ENCODE results near the gene HTRA2. TPM values are rescaled to one million over a fixed set of nuclear protein-coding genes. Genes with fewer than 3 reads are reported as not detected.

HTRA2 gene
- total and polyA plus RNA-seq, 2 experiments from 2014 or later, result 34.0 to 35.2 TPM

GRCh38 chr2:74576211-74576862 lies 46.6 kb downstream of the HTRA2 start:
- peak overlapping the region; percentile 19; the same call in 1 of the 2 replicates for H2AFZ ChIP-seq
- H3K4me3 ChIP-seq, result peak overlapping the region; percentile 7; the same call in 1 of the 2 replicates
- H3K9ac ChIP-seq, result peak overlapping the region; percentile 35; the same call in 1 of the 2 replicates
- no peaks in the 10 kb centered on the region for H3K27me3 ChIP-seq (replicated peaks; ENCODE audit: insufficient read depth)
- no peaks in the 10 kb centered on the region for H3K79me2 ChIP-seq (ENCODE audit: insufficient read depth)
- H4K20me1 ChIP-seq (ENCODE audit: insufficient read depth), result no peaks in the 10 kb centered on the region
- H3K4me2 ChIP-seq (ENCODE audit: unreplicated experiment), result peak overlapping the region; percentile 60
- TF ChIP-seq EZH2phosphoT487 (IDR thresholded peaks at IDR 0.05; ENCODE audit: insufficient read depth, low read depth) (no peak), EZH2 (IDR thresholded peaks at IDR 0.05; ENCODE audit: insufficient read depth, poor library complexity, severe bottlenecking) (no peak)
- H3K4me1 ChIP-seq (ENCODE audit: insufficient read depth), result peaks cover 47% of the 10 kb centered on the region
- 15 to 22% methylated on average over 7 of the region's 7 CpGs for WGBS, 2 experiments (ENCODE audit: low coverage in 1 of 2, low lambda C conversion rate in 2 of 2, missing lambda C conversion rate in 2 of 2)
- peak; percentile 71 for DNase-seq
- peak overlapping the region; percentile 80 for H3K27ac ChIP-seq
- in situ Hi-C loops (cut with MboI), result no loop called here
- no peaks in the 10 kb centered on the region for H3K36me3 ChIP-seq (ENCODE audit: low read depth)
- no peaks in the 10 kb centered on the region for H3K9me2 ChIP-seq (ENCODE audit: insufficient read depth)
- H3K9me3 ChIP-seq (ENCODE audit: low read depth), result no peaks in the 10 kb centered on the region
- H3F3A ChIP-seq (ENCODE audit: insufficient read depth), result peaks cover 55% of the 10 kb centered on the region

- TF ChIP-seq EZH2 (IDR thresholded peaks at IDR 0.05; ENCODE audit: insufficient read depth, poor library complexity, severe bottlenecking) (no peak), EZH2phosphoT487 (IDR thresholded peaks at IDR 0.05; ENCODE audit: insufficient read depth, low read depth) (no peak)
- H3K9me2 ChIP-seq (ENCODE audit: insufficient read depth), result no peaks in the 10 kb centered on the region
- peak overlapping the region; percentile 80 for H3K27ac ChIP-seq
- 0% methylated on average over 1 of the region's 1 CpG for WGBS, 2 experiments (ENCODE audit: low coverage in 1 of 2, low lambda C conversion rate in 2 of 2, missing lambda C conversion rate in 2 of 2)
- in situ Hi-C loops (cut with MboI), result no loop called here
- no peaks in the 10 kb centered on the region for H4K20me1 ChIP-seq (ENCODE audit: insufficient read depth)
- peak overlapping the region; percentile 37; the same call in 1 of the 2 replicates for H3K9ac ChIP-seq
- H3K4me1 ChIP-seq (ENCODE audit: insufficient read depth), result peaks cover 46% of the 10 kb centered on the region
- H3K9me3 ChIP-seq (ENCODE audit: low read depth), result no peaks in the 10 kb centered on the region
- H3K27me3 ChIP-seq (replicated peaks; ENCODE audit: insufficient read depth), result no peaks in the 10 kb centered on the region
- H3K4me2 ChIP-seq (ENCODE audit: unreplicated experiment), result peak overlapping the region; percentile 60
- 0 out of 2 replicates have a peak overlapping the region, but pooled peaks have one; percentile 19 for H2AFZ ChIP-seq
- H3K4me3 ChIP-seq, result peak overlapping the region; percentile 7; the same call in 1 of the 2 replicates
- no peaks in the 10 kb centered on the region for H3K36me3 ChIP-seq (ENCODE audit: low read depth)
- peaks cover 55% of the 10 kb centered on the region for H3F3A ChIP-seq (ENCODE audit: insufficient read depth)
- peak; percentile 95 for DNase-seq
- H3K79me2 ChIP-seq (ENCODE audit: insufficient read depth), result no peaks in the 10 kb centered on the region
Observed at GRCh38 chr2:74576863-74577229, 47.1 kb downstream of the HTRA2 start.

GRCh38 chr2:74577448-74577847 lies 47.7 kb downstream of the HTRA2 start:
- no peaks in the 10 kb centered on the region for H4K20me1 ChIP-seq (ENCODE audit: insufficient read depth)
- H3K27me3 ChIP-seq (replicated peaks; ENCODE audit: insufficient read depth), result no peaks in the 10 kb centered on the region
- 31 to 33% methylated on average over 2 of the region's 2 CpGs for WGBS, 2 experiments (ENCODE audit: low coverage in 1 of 2, low lambda C conversion rate in 2 of 2, missing lambda C conversion rate in 2 of 2)
- peak; percentile 68 for DNase-seq
- H3K4me3 ChIP-seq, result no peak overlapping the region
- H2AFZ ChIP-seq, result peak overlapping the region; percentile 65
- no peaks in the 10 kb centered on the region for H3K9me3 ChIP-seq (ENCODE audit: low read depth)
- H3K9ac ChIP-seq, result peak overlapping the region; percentile 37; the same call in 1 of the 2 replicates
- peaks cover 46% of the 10 kb centered on the region for H3K4me1 ChIP-seq (ENCODE audit: insufficient read depth)
- no peaks in the 10 kb centered on the region for H3K36me3 ChIP-seq (ENCODE audit: low read depth)
- H3K79me2 ChIP-seq (ENCODE audit: insufficient read depth), result no peaks in the 10 kb centered on the region
- peak overlapping the region; percentile 80 for H3K27ac ChIP-seq
- no peaks in the 10 kb centered on the region for H3K9me2 ChIP-seq (ENCODE audit: insufficient read depth)
- TF ChIP-seq EZH2phosphoT487 (IDR thresholded peaks at IDR 0.05; ENCODE audit: insufficient read depth, low read depth) (no peak), EZH2 (IDR thresholded peaks at IDR 0.05; ENCODE audit: insufficient read depth, poor library complexity, severe bottlenecking) (no peak)
- peaks cover 53% of the 10 kb centered on the region for H3F3A ChIP-seq (ENCODE audit: insufficient read depth)
- H3K4me2 ChIP-seq (ENCODE audit: unreplicated experiment), result peak overlapping the region; percentile 44
- in situ Hi-C loops (cut with MboI), result no loop called here

- Histone ChIP-seq H3F3A (ENCODE audit: insufficient read depth) (peaks cover 48% of the 10 kb centered on the region), H3K4me1 (ENCODE audit: insufficient read depth) (peaks cover 48% of the 10 kb centered on the region), H3K27ac (no peak overlapping the region), H3K79me2 (ENCODE audit: insufficient read depth) (no peaks in the 10 kb centered on the region), H3K4me3 (no peak overlapping the region), H3K9ac (no peak overlapping the region), H3K4me2 (ENCODE audit: unreplicated experiment) (no peak overlapping the region), H3K9me2 (ENCODE audit: insufficient read depth) (no peaks in the 10 kb centered on the region), H3K36me3 (ENCODE audit: low read depth) (no peaks in the 10 kb centered on the region), H2AFZ (no peak overlapping the region), H4K20me1 (ENCODE audit: insufficient read depth) (no peaks in the 10 kb centered on the region), H3K27me3 (replicated peaks; ENCODE audit: insufficient read depth) (no peaks in the 10 kb centered on the region), H3K9me3 (ENCODE audit: low read depth) (no peaks in the 10 kb centered on the region)
- WGBS, 2 experiments (ENCODE audit: low coverage in 1 of 2, low lambda C conversion rate in 2 of 2, missing lambda C conversion rate in 2 of 2), result 93 to 98% methylated on average over 3 of the region's 3 CpGs
- in situ Hi-C loops (cut with MboI), result no loop called here
- no peak for DNase-seq
- TF ChIP-seq EZH2phosphoT487 (IDR thresholded peaks at IDR 0.05; ENCODE audit: insufficient read depth, low read depth) (no peak), EZH2 (IDR thresholded peaks at IDR 0.05; ENCODE audit: insufficient read depth, poor library complexity, severe bottlenecking) (no peak)
Observed at GRCh38 chr2:74578408-74578807, 48.7 kb downstream of the HTRA2 start.
